ENCODE measurements around the gene CCDC171.
"Not testable (repeated sequence)": the region's sequence is repeated elsewhere in the genome, so short reads cannot be mapped to it uniquely, and the experiment has no call there.

CCDC171 gene

DNA sequence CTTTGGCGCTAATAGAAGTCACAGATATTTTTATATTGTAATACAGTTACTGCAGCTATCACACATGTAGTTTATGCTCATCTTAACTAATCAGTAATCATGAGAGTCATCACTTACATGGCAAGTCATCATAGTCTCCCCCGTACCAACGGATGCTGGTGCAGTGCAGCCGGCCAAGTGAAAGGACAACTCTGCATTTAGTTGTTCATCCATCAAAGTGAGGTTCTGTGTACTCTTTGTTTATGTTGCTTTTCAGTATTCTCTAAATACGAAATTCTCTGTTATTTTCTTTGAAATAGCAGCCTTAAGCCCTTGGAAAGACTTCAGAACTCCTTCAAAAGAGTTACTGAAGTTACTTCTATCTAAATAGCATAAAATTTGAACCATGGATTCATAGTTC lies 216.7 kb downstream of the CCDC171 start:
- no peak for DNase-seq

GRCh38 chr9:15778861-15779260 lies 226.0 kb downstream of the CCDC171 start:
- DNase-seq, result no peak

- no peak for DNase-seq
Observed at GRCh38 chr9:15782106-15782505, 229.3 kb downstream of the CCDC171 start.

DNA sequence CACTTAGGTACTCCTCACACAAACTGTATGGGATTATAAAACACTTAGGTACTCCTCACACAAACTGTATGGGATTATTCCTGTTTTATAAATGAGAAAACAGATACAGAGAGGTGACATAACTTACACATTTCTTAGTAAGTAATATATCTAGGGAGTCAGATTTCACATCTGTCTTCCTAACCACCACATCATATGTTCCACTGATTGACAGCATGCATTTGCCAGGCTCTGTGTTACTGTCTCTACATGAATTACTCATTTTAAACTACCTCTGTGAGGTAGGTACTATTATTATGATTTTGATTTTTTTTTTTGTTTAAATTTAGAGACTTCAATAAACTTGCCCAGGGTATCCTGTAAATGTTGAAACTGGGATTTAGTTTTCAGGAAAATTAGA lies 232.7 kb downstream of the CCDC171 start:
- no peak for DNase-seq

GRCh38 chr9:15786616-15787015 lies 233.8 kb downstream of the CCDC171 start:
- no peak for DNase-seq

DNA sequence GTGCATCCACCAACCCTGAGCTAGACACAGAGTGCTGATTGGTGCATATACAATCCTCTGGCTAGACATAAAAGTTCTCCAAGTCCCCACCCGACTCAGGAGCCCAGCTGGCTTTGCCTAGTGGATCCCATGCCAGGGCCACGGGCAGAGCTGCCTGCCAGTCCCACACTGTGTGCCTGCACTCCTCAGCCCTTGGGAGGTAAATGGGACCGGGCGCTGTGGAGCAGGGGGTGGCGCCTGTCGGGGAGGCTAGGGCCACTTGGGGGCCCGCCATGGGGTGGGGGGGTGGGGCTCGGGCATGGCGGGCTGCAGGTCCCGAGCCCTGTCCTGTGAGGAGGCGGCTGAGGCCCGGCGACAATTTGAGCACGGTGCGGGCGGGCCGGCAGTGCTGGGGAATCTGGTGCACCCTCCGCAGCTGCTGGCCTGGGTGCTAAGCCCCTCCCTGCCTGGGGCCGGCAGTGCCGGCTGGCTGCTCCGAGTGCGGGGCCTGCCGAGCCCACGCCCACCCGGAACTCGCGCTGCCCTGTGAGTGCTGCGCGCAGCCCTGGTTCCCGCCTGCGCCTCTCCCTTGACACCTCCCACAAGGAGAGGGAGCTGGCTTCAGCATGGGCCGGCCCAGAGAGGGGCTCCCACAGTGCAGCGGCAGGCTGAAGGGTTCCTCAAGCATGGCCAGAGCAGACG lies 257.5 kb downstream of the CCDC171 start:
- not testable (repeated sequence) for DNase-seq

- DNase-seq, result no peak
Observed at GRCh38 chr9:15813076-15813475, 260.2 kb downstream of the CCDC171 start.

DNA sequence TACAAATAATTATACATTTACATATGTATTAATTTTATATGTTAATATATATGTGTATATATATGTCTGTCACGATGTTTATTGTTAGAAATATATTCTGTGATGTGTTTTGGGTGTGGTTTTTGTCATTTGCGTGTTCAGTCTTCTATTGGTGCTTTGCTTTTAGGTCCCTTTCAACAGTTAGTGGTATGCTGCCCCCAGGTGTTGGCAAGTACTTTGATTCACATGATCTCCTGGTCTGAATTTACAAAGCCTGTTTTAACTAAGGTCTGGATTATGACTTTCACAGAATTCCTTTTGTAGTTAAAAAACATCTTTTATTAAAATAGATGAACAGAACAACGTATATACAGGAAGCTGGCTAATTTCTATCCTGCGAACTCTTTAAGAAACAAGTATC lies 271.5 kb downstream of the CCDC171 start:
- DNase-seq, result no peak

DNA sequence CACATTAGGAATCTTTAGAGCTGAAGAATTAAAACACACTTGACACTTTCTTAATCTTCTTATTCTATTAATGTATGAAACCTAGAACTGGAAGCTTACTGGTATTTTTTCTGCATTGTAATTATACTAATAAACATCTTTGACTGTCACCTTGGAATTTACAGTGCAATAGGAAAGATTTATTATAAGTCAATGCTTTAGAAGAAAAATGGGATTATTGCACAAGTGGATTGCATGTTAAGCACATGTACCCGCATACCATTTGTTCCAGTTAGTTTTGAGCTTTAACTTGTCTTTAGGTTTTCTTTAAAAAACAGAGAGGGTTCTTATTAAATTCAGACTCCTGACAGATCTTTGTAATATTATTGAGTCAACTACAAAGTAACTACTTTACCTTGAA lies 278.5 kb downstream of the CCDC171 start:
- no peak for DNase-seq

DNA sequence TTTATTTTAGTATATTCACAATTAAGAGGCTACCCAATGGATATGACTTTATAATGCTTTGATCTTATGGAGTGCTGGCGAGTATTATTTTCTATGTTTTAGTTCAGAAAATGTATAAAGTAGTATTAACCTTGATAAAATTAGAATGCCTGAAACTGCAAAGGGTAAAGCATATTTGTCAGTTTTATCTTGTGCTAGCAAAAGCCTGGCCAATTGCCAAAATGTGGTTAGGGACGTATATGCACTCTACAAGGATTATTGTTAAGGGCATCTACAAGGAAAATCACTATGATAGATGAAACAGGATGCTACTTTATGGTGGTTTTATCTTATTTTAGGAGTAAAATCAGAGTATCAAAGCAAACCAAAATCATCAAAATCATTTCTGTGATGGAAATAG lies 281.7 kb downstream of the CCDC171 start:
- DNase-seq, result no peak

GRCh38 chr9:15837079-15837679 lies 284.3 kb downstream of the CCDC171 start:
- DNase-seq, result no peak

DNA sequence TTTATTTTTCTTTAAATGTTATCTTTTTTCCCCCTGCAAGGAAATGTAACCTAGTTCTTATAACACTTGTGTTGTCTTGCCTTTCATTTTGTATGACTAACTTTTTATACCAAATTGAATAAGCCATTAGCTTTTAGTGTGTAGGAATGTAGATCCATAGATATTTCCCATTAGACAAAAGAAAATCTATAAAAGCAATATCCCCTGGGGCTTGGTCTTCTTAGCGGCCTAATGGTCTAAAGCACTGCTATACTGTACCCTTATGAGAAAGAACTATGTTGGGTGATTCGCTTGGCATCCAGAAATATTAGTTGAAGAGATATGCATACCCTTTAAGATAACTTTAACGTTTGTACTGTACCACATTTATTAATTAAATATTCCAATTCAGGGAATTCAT lies 289.2 kb downstream of the CCDC171 start:
- no peak for DNase-seq

GRCh38 chr9:15843316-15843715 lies 290.5 kb downstream of the CCDC171 start:
- no peak for DNase-seq

- DNase-seq, result no peak
Observed at GRCh38 chr9:15843931-15844330, 291.1 kb downstream of the CCDC171 start.

DNA sequence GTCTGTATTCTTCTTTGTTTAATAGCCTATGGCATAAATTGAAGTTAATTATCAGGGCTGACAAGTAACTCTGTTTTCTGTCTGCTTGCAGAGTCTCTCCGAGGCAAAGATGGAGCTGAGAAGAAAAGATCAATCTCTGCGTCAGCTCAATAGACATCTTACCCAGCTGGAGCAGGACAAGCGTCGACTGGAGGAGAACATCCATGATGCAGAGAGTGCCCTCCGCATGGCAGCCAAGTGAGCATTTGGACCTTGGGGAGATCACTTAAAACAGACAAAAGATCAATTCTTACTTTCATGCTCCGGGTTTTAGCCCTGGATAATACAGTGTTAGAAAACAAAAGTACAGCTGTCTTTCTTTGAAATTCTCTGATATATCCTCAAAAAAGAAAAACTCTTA lies 293.8 kb downstream of the CCDC171 start:
- DNase-seq, result no peak

GRCh38 chr9:15849871-15850270 lies 297.0 kb downstream of the CCDC171 start:
- no peak for DNase-seq

DNA sequence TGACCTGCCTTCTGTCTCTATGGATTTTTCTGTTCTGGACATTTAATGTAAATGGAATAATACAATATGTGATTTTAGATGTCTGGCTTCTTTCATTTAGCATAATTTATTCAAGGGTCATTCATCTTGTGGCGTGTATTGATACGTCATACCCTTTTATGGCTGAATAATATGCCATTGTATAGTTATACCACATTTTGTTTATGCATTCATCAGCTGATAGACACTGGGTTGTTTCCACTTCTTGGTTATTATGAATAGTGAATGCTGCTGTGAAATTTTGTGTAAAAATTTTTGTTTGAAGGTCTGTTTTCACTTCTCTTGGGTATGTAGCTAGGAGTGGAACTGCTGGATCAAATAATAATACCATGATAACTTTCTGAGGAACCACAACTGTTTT lies 298.9 kb downstream of the CCDC171 start:
- DNase-seq, result no peak

DNA sequence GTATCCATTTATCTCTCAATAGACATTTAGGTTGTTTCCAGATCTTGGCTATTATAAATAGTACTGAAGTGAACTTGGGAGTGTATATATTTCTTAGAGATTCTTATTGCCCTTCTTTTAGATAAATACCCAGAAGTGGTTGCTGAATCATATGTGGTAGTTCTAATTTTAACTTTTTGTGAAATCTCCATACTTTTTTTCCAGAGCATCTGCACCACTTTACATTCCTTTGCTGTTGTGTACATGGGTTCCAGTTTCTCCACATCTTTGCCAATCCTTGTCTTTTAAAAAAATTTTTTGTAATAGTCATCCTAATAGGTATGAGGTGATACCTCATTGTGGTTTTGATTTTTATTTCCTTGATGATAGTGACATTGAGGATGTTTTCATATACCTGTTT lies 303.7 kb downstream of the CCDC171 start:
- DNase-seq, result no peak

- no peak for DNase-seq
Observed at GRCh38 chr9:15867334-15867733, 314.5 kb downstream of the CCDC171 start.

DNA sequence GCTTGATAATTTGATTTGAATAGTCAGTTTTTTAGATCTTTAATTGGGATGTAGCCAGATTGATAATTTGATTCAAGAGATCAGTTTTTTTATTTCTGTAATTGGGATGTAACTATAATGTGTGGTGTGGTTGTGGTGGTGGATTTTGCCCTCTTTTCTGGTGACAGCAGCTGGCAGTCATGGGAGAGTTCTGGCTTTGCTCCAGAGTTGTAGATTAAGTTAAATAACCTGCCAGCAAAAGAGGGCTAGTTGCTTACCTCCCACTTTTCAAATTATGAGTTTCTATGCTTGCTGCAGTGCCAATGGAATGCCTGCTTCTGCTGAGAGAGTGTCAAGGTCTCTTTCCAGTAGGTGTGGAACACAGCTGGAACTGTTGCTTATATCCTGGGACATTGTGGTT lies 315.1 kb downstream of the CCDC171 start:
- DNase-seq, result no peak

- DNase-seq, result no peak
Observed at GRCh38 chr9:15873573-15874177, 320.8 kb downstream of the CCDC171 start.

DNA sequence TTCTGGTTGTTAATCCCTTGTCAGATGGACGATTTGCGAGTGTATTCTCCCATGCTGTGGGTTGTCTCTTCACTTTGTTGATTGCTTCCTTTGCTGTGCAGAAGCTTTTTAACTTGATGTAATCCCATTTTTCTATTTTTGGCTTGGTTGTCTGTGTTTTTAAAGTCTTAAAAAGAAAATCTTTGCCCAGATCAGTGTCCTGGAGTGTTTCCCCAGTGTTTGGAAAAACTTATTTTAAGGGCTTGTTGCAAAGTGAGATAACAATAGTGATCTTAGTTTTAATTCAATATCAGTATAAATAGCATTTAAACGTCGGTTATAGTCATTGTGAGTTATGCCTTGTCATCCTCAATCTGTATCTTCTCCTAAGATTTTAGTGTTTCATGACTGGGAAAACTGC lies 329.5 kb downstream of the CCDC171 start:
- DNase-seq, result no peak

GRCh38 chr9:15882883-15883282 lies 330.0 kb downstream of the CCDC171 start:
- no peak for DNase-seq

GRCh38 chr9:15885464-15885863 lies 332.6 kb downstream of the CCDC171 start:
- no peak for DNase-seq

DNA sequence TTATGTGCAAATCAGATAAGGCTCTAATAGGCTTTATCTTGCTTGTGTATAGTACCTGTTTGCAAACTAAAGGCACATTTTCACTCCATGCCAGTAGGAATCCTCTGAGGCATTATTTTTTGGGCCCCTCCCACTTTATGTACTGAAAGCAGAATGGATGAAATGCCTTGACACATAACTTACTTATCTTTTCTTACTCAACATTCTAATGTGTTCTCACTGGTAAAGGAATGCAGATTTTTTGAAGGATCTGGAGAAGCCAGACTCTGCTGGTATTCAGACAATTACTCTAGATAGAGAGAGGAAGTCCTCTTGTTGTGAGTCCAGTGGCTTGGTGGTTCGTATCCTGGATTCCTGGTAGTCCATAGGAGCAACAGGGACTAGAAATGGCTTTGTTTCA lies 336.7 kb downstream of the CCDC171 start:
- DNase-seq, result no peak
